ENCODE results near the gene CDC27.
"Not testable (repeated sequence)": the region's sequence is repeated elsewhere in the genome, so short reads cannot be mapped to it uniquely, and the experiment has no call there.

The CDC27 gene

GRCh38 chr17:47070266-47070665, 118.8 kb downstream of the CDC27 start:
- DNase-seq (ENCODE audit: low read depth) = not testable (repeated sequence)
